DMS114 treated with DMSO at 0.1 percent for 48 hours (cell line): ENCODE measurements around the gene HIP1R.
"Not testable (repeated sequence)": the region's sequence is repeated elsewhere in the genome, so short reads cannot be mapped to it uniquely, and the experiment has no call there.

Source experiments
- DNase-seq: peaks from one replicate; lab custom pipeline; 2025; ENCODE audit not compliant: unreplicated experiment; lab: John Stamatoyannopoulos, UW

Gene HIP1R

DNA sequence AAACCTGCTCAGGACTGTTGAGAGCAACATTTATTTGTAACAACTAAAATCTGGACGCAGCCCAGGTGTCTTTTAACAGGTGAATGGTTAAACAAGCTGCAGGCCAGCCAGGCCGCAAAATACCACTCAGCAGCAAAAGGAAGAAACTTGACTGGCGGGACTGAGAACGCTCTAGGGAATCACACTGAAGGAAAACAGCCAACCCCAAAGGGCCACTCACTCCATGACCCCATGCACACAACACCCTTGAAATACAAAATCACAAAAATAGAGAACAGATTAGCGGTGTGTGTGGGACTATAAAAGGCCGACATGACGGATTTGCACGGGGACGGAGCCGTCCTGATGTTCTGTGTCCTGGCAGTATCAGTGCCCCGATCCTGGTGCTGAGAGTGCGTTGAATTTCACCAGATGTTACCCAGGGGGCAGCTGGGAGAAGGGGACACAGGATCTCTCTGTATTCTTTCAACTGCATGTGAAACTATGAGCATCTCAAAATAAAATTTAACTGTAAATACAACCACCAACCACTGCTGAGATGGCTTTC lies 37.6 kb downstream of the HIP1R start:
- no peak for DNase-seq

DNA sequence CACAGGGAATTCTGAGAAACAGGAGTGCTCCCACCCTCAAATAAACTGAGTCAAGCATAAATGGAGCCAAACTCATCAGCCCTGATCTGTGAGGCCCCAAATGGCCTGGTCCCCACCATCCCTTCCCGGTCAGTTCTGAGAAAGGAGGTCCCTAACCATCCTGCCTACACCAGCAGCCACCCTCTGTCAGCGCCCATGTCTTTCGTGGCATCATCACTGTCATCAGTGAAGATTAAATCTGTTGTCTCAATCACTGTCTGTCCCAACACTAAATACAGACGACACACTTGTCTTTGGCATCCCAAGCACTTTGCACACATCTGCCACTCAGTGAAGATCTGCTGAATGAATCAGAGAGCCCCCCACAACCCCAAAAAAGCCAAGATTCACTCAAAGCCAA lies 38.3 kb downstream of the HIP1R start:
- no peak for DNase-seq

- DNase-seq, result no peak
These were observed 38.8 kb downstream of the HIP1R start for GRCh38 chr12:122874081-122874480.

DNA sequence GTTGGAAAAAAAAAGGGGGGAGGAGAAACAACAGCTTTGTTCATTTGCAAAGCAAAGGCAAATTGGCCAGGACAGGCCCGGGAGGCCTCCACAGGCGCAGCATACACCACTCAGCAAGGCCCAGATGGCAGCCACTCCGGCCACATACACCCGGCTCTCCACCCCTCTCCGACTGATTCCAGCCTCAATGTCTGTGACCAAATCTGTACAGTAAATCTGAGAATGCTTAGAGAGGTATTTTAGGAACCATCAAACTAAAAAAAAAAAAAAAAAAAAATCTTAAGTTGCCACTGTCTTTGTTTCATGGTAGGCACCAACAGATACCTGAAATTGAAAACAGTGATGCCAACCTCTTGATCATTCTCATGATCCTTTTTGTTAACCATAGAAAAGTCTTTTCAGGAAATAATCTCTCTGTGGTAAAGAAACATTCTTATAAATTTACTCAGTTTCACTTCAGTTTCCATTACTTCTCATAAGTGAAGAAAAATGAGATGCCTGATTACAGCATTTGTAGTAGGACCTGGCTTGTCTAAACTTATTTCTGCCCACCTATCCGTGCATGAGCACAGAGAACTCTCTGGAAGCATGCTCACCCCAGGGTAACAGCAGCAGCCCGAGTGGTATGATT lies 40.4 kb downstream of the HIP1R start:
- DNase-seq, result no peak

DNA sequence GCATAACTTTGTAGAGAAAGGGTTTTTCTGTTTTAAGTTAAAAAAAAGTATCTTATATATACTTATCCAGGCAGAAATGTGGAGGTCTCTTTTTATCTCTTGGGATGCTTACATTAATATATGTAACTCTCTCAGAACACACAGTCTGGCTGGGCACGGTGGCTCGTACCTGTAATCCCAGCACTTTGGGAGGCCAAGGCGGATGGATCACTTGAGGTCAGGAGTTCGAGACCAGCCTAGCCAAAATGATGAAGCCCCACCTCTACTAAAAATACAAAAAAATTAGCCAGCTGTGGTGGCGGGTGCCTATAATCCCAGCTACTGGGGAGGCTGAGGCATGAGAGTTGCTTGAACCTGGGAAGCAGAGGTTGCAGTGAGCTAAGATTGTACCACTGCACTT lies 41.0 kb downstream of the HIP1R start:
- DNase-seq, result not testable (repeated sequence)

DNA sequence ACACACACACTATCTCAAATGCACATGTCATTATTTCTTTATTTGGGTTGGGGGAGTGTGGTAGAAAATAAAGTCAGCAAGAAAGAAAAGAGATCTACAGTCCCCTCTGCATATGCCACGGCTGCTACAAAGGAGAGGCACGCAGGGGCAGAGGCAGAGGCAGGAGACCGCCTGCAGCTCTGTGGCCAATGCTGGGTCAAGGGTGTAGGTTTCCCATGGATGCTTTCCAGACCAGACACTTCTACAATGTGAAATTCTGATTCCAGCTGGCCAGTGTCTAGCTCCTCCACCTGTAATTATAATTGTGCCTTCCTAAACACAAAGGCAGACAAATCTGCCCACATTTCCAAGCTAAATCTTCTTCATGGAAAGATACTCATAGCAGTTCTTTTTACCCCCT lies 41.5 kb downstream of the HIP1R start:
- no peak for DNase-seq

DNA sequence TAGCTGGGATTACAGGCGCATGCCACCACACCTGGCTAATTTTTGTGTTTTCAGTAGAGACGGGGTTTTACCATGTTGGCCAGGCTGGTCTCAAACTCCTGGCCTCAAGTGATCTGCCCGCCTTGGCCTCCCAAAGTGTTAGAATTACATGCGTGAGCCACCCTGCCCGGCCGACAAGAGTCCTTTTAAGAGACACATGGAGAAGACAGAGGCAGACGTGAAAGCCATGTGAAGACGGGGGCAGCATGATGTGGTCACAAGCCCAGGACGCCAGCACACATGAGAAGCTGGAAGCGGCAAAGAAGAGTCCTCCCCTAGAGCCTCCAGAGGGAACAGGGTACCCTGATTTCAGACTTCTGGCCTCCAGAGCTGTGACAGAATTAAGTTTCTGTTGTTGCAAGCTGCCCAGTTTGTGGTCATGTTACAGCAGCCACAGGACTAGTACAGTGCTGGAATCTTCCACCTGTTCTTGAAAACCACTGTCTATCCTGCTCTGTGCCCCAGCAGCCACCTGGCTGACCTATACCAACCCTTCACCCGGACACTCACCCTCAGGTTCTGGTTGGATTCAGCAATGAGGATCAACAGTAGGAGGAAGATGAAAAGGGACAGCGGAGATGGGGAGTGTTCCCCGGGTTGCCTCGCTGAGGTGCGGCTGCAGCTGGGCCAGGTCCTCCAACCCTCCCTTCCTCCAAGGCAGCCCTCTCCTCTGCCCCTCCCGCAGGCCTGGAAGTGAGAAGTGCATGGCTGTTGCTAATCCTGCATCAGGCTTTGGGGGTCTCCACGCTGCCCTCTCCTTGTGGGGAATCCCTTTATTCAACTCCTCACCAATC lies 43.7 kb downstream of the HIP1R start:
- DNase-seq, result no peak

- DNase-seq, result no peak
These were observed 45.0 kb downstream of the HIP1R start for GRCh38 chr12:122880155-122880667.

DNA sequence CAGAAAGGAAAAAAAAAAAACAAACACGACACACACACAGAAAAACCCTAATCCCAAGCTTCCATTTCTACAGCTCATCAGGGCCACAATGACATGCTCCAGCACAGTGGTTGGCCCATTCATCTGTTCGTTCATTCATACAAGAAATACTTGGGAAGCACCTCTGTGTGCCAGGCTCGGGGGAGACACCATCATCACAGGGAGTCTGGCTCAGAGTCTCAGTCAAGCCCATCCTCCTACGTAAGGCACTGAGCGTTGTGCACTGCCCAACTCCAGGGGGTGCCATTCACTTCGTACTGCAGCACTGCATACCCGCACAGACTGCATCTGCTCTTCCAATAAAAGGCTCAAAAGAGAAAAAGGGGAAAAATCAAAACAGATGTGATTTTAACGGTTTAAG lies 45.4 kb downstream of the HIP1R start:
- peak; percentile 11 for DNase-seq

DNA sequence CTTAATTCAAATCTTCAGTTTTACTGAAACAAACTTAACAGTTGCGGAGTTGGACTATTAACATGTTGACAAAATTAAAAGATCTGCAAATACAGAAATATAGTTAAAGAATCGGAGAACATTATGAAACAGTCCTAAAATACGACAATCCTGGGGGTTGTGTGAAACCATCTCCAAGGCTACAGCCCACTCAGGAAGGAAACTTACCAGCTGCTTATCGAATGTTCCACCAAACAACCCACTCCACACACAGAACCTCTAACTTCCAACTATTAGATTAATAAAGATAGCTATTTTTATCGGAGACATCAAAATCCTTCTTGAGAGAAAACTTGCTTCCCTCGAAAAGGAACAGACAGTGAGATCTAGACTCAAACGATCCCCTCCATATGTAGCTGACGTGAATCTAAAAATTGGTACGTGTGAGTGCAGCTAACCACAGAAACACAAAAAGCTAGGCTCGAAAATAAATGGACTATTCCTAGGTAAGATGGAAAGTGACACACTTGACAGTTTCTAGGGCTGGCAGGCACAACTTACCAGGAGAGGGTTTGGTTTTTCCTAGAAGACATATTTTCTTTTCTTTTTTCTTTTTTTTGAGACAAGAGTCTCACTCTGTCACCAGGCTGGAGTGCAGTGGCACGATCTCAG lies 47.8 kb downstream of the HIP1R start:
- no peak for DNase-seq

GRCh38 chr12:122884091-122884826 lies 49.0 kb downstream of the HIP1R start:
- no peak for DNase-seq

- DNase-seq, result no peak
These were observed 49.6 kb downstream of the HIP1R start for GRCh38 chr12:122884860-122885259.

DNA sequence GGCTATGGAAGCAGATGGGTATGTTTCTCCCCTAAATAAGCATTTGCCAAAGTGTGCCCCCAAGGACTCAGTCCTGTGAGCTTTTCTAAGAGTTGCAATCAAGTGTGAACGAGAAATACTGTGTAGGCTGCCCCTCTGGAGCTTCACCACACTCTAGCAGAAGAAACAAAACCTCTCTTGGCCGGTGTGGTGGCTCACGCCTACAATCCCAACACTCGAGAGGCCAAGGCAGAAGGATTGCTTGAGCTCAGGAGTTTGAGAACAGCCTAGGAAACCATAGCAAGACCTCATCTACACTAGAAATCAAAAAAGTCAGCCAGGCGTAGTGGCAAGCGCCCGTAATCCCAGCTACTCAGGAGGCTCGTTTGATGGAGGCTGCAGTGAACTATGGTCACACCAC lies 50.9 kb downstream of the HIP1R start:
- no peak for DNase-seq

- DNase-seq, result no peak
These were observed 51.9 kb downstream of the HIP1R start for GRCh38 chr12:122886851-122887818.

DNA sequence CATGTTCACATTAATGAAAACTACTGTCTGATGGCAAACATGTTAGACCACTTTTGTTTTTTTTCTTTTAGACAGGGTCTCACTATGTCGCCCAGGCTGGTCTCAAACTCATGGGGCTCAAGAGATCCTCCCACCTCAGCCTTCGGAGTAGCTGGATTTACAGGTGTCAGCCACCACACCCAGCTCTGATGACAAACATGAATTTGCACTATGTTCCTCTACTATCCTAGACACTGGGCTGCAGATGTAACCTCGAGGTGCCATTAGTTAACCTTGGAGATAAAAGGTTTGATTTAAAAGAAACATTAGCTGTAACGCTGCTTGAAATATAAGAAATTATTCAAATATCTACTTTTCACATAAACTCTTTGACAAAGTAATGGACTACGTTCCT lies 52.6 kb downstream of the HIP1R start:
- no peak for DNase-seq

- no peak for DNase-seq
These were observed 53.0 kb downstream of the HIP1R start for GRCh38 chr12:122888232-122888752.

DNA sequence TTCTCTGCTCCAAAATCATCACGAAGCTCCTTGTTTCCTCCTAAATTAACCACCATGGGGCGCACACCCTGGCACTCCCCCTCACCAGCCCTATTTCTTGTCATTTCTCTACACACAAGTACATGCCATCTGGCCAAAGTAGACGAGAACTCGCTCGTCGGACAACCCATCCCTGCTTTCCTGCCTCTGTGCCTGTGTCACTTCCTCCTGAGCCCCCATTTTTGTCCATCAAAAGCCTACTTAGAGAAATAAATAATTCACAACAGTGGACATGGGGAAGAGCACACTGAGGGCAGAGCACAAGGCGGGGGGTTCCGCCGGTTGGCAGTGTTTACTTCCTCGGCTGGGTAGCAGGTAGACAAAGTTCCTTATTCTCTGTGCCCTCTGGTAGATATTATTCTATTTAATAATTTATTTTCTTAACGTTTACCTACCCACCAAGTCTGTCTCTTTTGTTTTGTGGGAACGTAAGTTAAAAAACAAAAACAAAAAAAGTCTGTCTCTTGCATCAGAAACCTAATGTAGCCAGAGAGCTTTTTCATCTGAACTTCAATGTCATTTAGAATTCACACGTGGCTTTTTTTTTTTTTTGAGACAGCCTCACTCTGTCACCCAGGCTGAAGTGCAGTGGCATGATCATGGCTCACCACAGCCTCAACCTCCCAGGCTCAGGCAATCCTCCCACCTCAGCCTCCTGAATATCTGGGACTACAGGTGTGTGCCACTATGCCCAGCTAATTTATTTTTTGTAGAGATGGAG lies 54.7 kb downstream of the HIP1R start:
- no peak for DNase-seq

DNA sequence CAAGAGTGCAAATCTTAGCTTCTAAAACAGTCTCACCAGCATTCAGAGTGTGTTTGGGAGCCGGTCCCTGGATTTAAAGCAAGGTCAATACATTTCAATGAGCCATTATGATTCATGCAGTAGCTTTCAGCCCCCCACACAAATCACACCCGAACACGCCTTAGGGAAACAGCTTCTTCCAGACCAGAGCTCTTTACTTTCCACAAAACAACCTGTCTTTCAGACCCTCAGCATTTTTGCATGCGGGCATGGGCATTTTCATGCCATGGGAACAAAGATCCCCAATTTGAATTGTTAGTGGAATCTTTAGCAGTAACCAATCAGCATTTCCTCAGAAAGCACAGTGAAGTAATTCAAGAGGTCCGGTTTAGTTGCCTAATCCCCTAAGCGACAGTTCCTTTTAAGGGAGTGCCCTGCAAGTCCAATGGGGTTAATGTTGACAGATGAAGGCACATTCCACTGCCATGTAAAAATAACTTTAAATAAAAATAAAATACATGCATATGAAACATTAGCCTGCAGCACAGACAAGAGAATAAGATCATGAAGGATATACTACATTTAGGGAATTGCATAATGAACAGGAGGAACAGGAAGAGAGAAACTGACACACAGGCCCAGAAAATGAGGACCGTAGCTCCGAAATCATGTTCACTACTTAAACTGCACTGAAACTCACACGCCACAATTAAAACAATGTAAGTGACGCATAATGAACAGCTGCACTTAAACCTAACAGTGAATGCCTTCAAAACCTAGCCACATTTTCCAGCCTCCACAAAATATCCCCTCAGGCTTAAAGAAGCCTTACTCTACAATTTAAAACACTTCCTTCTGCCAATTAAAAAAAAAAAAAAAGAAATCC lies 56.6 kb downstream of the HIP1R start:
- no peak for DNase-seq
